K562 (cell line): ENCODE results near the gene TXNRD2. TPM values are rescaled to one million over a fixed set of nuclear protein-coding genes. Genes with fewer than 3 reads are reported as not detected.
A peak's percentile ranks its signal among the peaks of the same experiment; 100 is the strongest.

Experiments
- ATAC-seq: fragments of 200-7000 bp; cut with Tn5 transposase; 3 replicates; pipeline ENCODE4 v1.9.1; 2020; ENCODE audit warnings: moderate library complexity
- BruUV-seq: library from RNA; stranded (reverse); fragments of 400-500 nt; replicated peaks from 2 replicates; lab custom pipeline; 2021; lab: Mats Ljungman, UMichigan
- CTCF ChIA-PET: fragments of 300-600 bp; formaldehyde crosslinking; extraction: SDS; loops from one replicate; lab custom pipeline; 2021; ENCODE audit warnings: low intra/inter-chr PET ratio; lab: Yijun Ruan, JAX
- POLR2A ChIA-PET: fragments of 300-600, 350-650 bp; sonication (Branson Sonifier 250); formaldehyde crosslinking; extraction: SDS; loops from one replicate; lab custom pipeline; 2021; ENCODE audit warnings: antibody characterized with exemption, inconsistent platforms; lab: Yijun Ruan, JAX
- DNase-seq, 4 experiments: peaks; one replicate each; pipeline versions ENCODE4 v3.0.0 to v3.0.0-alpha.2; 2011 to 2018; ENCODE audit warnings: low spot score in 3 of 4, mixed read lengths in 3 of 4; ENCODE audit errors: extremely low read depth in 1 of 4
- FAIRE-seq: peaks from 2 replicates; lab custom pipeline; 2011; peaks lifted over from hg19 to GRCh38; lab: Jason Lieb, UNC
- H2AFZ ChIP-seq: 2 replicates; pipeline ENCODE4 v1.6.0; 2011; ENCODE audit warnings: low read depth, low read length, control low read depth, inconsistent platforms
- H3K27ac ChIP-seq: fragments of 200-600 bp; 3 replicates; pipeline ENCODE4 v1.8.0; 2011; ENCODE audit warnings: low read depth, mild to moderate bottlenecking, control low read depth, inconsistent platforms, low read length, moderate library complexity, mixed read lengths; ENCODE audit errors: extremely low read depth
- H3K27me3 ChIP-seq, 2 experiments: fragments of 300-600 bp in 1 of 2; 2 replicates in 1 of 2; 3 replicates in 1 of 2; pipeline versions ENCODE4 v1.6.0 to v1.8.0; 2011; ENCODE audit warnings: inconsistent platforms in 2 of 2, low read length in 2 of 2, mild to moderate bottlenecking in 1 of 2, mixed read lengths in 1 of 2, moderate library complexity in 1 of 2; ENCODE audit not compliant: control insufficient read depth in 2 of 2, insufficient read depth in 2 of 2
- H3K36me3 ChIP-seq: fragments of 300-600 bp; 3 replicates; pipeline ENCODE4 v1.8.0; 2011; ENCODE audit warnings: mild to moderate bottlenecking, low read length, inconsistent platforms; ENCODE audit not compliant: control insufficient read depth, insufficient read depth
- H3K4me1 ChIP-seq, 2 experiments: fragments of 200-600 bp in 1 of 2; replicated peaks in 1 of 2; 2 replicates in 1 of 2; 3 replicates in 1 of 2; pipeline versions ENCODE4 v1.5.1 to v1.8.0; 2011; ENCODE audit warnings: inconsistent platforms in 2 of 2, low read length in 2 of 2, mild to moderate bottlenecking in 1 of 2, mixed read lengths in 1 of 2, moderate library complexity in 1 of 2; ENCODE audit not compliant: control insufficient read depth in 2 of 2, insufficient read depth in 2 of 2
- H3K4me2 ChIP-seq: 2 replicates; pipeline ENCODE4 v1.6.1; 2011; ENCODE audit warnings: low read length, control low read depth, inconsistent platforms, mixed read lengths; ENCODE audit not compliant: insufficient read depth
- H3K4me3 ChIP-seq: fragments of 200-600 bp; sonication (generic), shearing (Covaris generic); 2 replicates; pipeline ENCODE4 v1.5.1; 2016; ENCODE audit warnings: control low read depth, inconsistent platforms
- H3K79me2 ChIP-seq: fragments of 200-600 bp; 3 replicates; pipeline ENCODE4 v1.8.0; 2011; ENCODE audit warnings: low read length, inconsistent platforms; ENCODE audit not compliant: control insufficient read depth, insufficient read depth
- H3K9ac ChIP-seq, 2 experiments: 2 replicates each; pipeline versions ENCODE4 v1.6.0 to v1.6.1; 2011; ENCODE audit warnings: low read depth in 2 of 2, low read length in 2 of 2, control low read depth in 1 of 2, inconsistent platforms in 1 of 2, mild to moderate bottlenecking in 1 of 2, mixed read lengths in 1 of 2; ENCODE audit not compliant: insufficient read depth in 1 of 2
- H3K9me1 ChIP-seq: one replicate; pipeline ENCODE4 v1.6.0; 2011; ENCODE audit warnings: inconsistent platforms, mild to moderate bottlenecking, low read length, moderate library complexity; ENCODE audit not compliant: control insufficient read depth, insufficient read depth
- H3K9me3 ChIP-seq: replicated peaks from 2 replicates; pipeline ENCODE4 v1.5.1; 2011; ENCODE audit warnings: low read depth, low read length, inconsistent platforms; ENCODE audit not compliant: control insufficient read depth, insufficient read depth
- H4K20me1 ChIP-seq: replicated peaks from 2 replicates; pipeline ENCODE4 v1.6.1; 2011; ENCODE audit warnings: low read length, inconsistent platforms, mixed read lengths; ENCODE audit not compliant: control insufficient read depth, insufficient read depth
- EHMT2 ChIP-seq: fragments of 450-650 bp; IDR thresholded peaks from 2 replicates; pipeline ENCODE4 v1.6.1; 2018; ENCODE audit warnings: antibody characterized with exemption
- ETV6 ChIP-seq, 3 experiments: fragments of 150-350 bp in 1 of 3; sonication (generic) in 1 of 3; formaldehyde crosslinking in 1 of 3; IDR thresholded peaks; 2 replicates each; pipeline versions ENCODE4 v1.6.1 to v1.8.0; 2014 to 2022; ENCODE audit warnings: borderline replicate concordance in 2 of 3, low read depth in 2 of 3, antibody characterized with exemption in 1 of 3, low read length in 1 of 3, mild to moderate bottlenecking in 1 of 3, missing genetic modification reagents in 1 of 3
- HDAC1 ChIP-seq, 2 experiments: fragments of 450-650 bp; IDR thresholded peaks; 2 replicates each; pipeline ENCODE4 v1.6.1; 2016 to 2017; ENCODE audit warnings: inconsistent platforms in 1 of 2, mild to moderate bottlenecking in 1 of 2, moderate library complexity in 1 of 2
- HDGF ChIP-seq: fragments of 450-650 bp; IDR thresholded peaks from 2 replicates; pipeline ENCODE4 v1.6.1; 2016
- LARP7 ChIP-seq: fragments of 450-650 bp; IDR thresholded peaks from 2 replicates; pipeline ENCODE4 v1.6.1; 2016
- MYC ChIP-seq, 2 experiments: fragments of 250-450 bp in 1 of 2; sonication (Bioruptor Pico) in 1 of 2; IDR thresholded peaks; 2 replicates each; pipeline versions ENCODE4 v1.5.1 to v1.6.1; 2012 to 2021; ENCODE audit warnings: low read depth in 2 of 2, borderline replicate concordance in 1 of 2, improper control_type of control experiment in 1 of 2, low read length in 1 of 2, mild to moderate bottlenecking in 1 of 2, moderate library complexity in 1 of 2
- NFIC ChIP-seq: fragments of 450-650 bp; IDR thresholded peaks from 2 replicates; pipeline ENCODE4 v1.6.1; 2017; ENCODE audit warnings: mild to moderate bottlenecking, inconsistent platforms
- PHB2 ChIP-seq: fragments of 450-650 bp; IDR thresholded peaks from 2 replicates; pipeline ENCODE4 v1.6.1; 2017; ENCODE audit warnings: low read depth
- SMARCA5 ChIP-seq: fragments of 450-650 bp; IDR thresholded peaks from 2 replicates; pipeline ENCODE4 v1.6.1; 2016
- TCF3 ChIP-seq: sonication (generic); formaldehyde crosslinking; IDR thresholded peaks from 2 replicates; pipeline ENCODE4 v1.4.0; 2020; ENCODE audit warnings: mild to moderate bottlenecking, missing genetic modification reagents
- WHSC1 ChIP-seq: IDR thresholded peaks from one replicate; pipeline ENCODE4 v1.6.1; 2012; ENCODE audit warnings: low read length, control low read depth, inconsistent platforms
- XRCC5 ChIP-seq: fragments of 200-400 bp; formaldehyde crosslinking; IDR thresholded peaks from 2 replicates; pipeline ENCODE4 v1.6.1; 2017; ENCODE audit warnings: low read depth, mild to moderate bottlenecking, low read length
- WGBS: fragments of 100-300 bp; shearing (Covaris generic); methylation state at CpG from one replicate; pipeline ENCODE4 v1.1.6; 2016; ENCODE audit warnings: low coverage, mixed read lengths; ENCODE audit not compliant: insufficient coverage; ENCODE audit errors: missing lambda C conversion rate; 5-methylcytosine and 5-hydroxymethylcytosine counted together
- in situ Hi-C: fragments of 300-500 bp; cut with MboI; formaldehyde crosslinking; loops from 4 replicates; pipeline ENCODE4 v1.15.0; 2018; ENCODE audit warnings: inconsistent platforms, mixed read lengths
- intact Hi-C: fragments of 100-400 bp; cut with micrococcal nuclease; formaldehyde crosslinking; loops from 2 replicates; pipeline ENCODE4 v1.14.2; 2022
- polyA plus RNA-seq, 8 experiments: library from polyadenylated mRNA; depleted of rRNA in 4 of 8; stranded (reverse) in 5 of 8; unstranded in 3 of 8; fragments of >200 nt; fragmentation: Nextera tagmentation in 2 of 8; fragmentation: Illumina TruSeq in 1 of 8; extraction: Ambion mirVana in 2 of 8; extraction: Trizol in 1 of 8; gene quantifications; 2 replicates each; pipeline versions ENCODE4 v1.2.1 to v1.2.3, GENCODE V29; 2011 to 2014; ENCODE audit warnings: inconsistent platforms in 1 of 8, missing spikeins in 1 of 8
- total RNA-seq, 7 experiments: library from RNA; depleted of rRNA in 6 of 7; stranded (reverse); fragments of >200 nt in 6 of 7; fragmentation: Illumina TruSeq in 2 of 7; extraction: Trizol in 2 of 7; gene quantifications; 2 replicates each; pipeline versions ENCODE4 v1.2.1 to v1.2.3, GENCODE V29; 2011 to 2021; ENCODE audit warnings: low replicate concordance in 1 of 7
- TF ChIP-seq, protein P1 (sequence below), 2 experiments: fragments of 250-450 bp in 1 of 2; fragments of 450-650 bp in 1 of 2; sonication (Bioruptor Pico) in 1 of 2; IDR thresholded peaks; 2 replicates each; pipeline versions ENCODE4 v1.6.1 to v1.8.0; 2016 to 2021; ENCODE audit warnings: mild to moderate bottlenecking in 2 of 2, moderate library complexity in 2 of 2, missing compliant biosample characterization in 1 of 2, missing genetic modification characterization in 1 of 2
- TF ChIP-seq, protein P2 (sequence below): fragments of 250-450 bp; sonication (Bioruptor Pico); IDR thresholded peaks from 2 replicates; pipeline ENCODE4 v1.4.0; 2020; ENCODE audit warnings: borderline replicate concordance
- TF ChIP-seq, protein P3 (sequence below), 2 experiments: fragments of 450-650 bp; IDR thresholded peaks; 2 replicates each; pipeline ENCODE4 v1.6.1; 2016
- TF ChIP-seq, protein P4 (sequence below): sonication (generic); formaldehyde crosslinking; IDR thresholded peaks from 2 replicates; pipeline ENCODE4 v1.8.0; 2022; ENCODE audit warnings: mild to moderate bottlenecking, missing genetic modification reagents, borderline replicate concordance

The TXNRD2 gene
- total and polyA plus RNA-seq, 9 of the 15 experiments (the other 6 are each of a cell fraction or from before 2014, with no cell fraction given): 3.3 to 80.2 (median 49.4) TPM

DNA sequence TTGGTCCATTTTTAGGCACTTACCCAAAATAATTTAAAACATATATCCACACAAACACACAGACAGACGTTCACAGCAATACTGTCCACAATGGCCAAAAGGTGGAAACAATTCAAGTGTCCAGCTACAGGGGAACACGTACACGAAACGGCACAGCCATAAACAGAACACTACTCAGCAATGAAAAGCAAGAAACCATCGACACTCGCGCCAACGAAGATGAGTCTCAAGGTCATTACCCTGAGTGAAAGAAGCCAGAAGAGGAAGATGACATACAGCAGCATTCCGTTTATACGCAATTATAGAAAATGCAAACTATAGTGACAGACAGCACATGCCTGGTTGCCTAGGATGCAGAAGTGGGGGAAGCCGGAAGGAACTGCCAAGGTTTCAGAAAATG lies 13.4 kb downstream of the TXNRD2 start:
- ATAC-seq (no peak), DNase-seq (no peak), FAIRE-seq (no peak)
- Histone ChIP-seq H3K4me2 (no peak overlapping the region), H3K36me3 (peaks cover 2% of the 10 kb centered on the region; the same call in 1 of the 3 replicates), H4K20me1 (peaks cover 4% of the 10 kb centered on the region; the same call in 1 of the 2 replicates), H2AFZ (no peak overlapping the region), H3K27me3 (no peaks in the 10 kb centered on the region), H3K9me1 (peaks cover under 1% of the 10 kb centered on the region), H3K9ac (peak overlapping the region in 1 of 2 experiments; percentile 7; a peak in 1 of 4 replicates), H3K27ac (no peak overlapping the region), H3K79me2 (no peaks in the 10 kb centered on the region), H3K4me1 (peaks cover 5 to 25% of the 10 kb centered on the region in 2 experiments; a peak in 3 of 5 replicates), H3K9me3 (no peaks in the 10 kb centered on the region), H3K4me3 (no peak overlapping the region)
- WGBS: 73% methylated on average over 11 of the region's 11 CpGs
- in situ Hi-C loops: no loop called here
- ChIA-PET CTCF (no interaction called here), POLR2A (interaction anchor here (0.6 to 1.3 kb wide), 2 partner anchors 12 to 265 kb away, joined by 5 read pairs; no protein-coding TSS in a partner anchor)
- no TSS peak for BruUV-seq
- intact Hi-C loops: no loop called here
- TF ChIP-seq, protein P1, sequence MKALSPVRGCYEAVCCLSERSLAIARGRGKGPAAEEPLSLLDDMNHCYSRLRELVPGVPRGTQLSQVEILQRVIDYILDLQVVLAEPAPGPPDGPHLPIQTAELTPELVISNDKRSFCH (CRISPR knock-in tag; IDR thresholded peaks at IDR 0.05): no peak
- TF ChIP-seq, protein P1 (tag; IDR thresholded peaks at IDR 0.05): no peak; the same call in 1 of the 2 replicates
- TF ChIP-seq HDGF: peak; percentile 79; the same call in 1 of the 2 replicates
- TF ChIP-seq, protein P2, sequence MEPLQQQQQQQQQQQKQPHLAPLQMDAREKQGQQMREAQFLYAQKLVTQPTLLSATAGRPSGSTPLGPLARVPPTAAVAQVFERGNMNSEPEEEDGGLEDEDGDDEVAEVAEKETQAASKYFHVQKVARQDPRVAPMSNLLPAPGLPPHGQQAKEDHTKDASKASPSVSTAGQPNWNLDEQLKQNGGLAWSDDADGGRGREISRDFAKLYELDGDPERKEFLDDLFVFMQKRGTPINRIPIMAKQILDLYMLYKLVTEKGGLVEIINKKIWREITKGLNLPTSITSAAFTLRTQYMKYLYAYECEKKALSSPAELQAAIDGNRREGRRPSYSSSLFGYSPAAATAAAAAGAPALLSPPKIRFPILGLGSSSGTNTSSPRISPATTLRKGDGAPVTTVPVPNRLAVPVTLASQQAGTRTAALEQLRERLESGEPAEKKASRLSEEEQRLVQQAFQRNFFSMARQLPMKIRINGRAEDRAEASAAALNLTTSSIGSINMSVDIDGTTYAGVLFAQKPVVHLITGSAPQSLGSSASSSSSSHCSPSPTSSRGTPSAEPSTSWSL: 0 out of 2 replicates have a peak, but pooled peaks have one; percentile 52
- TF ChIP-seq PHB2: peak; percentile 48; the same call in 1 of the 2 replicates
- peak; percentile 73; the same call in 1 of the 2 replicates for TF ChIP-seq SMARCA5
- peak; percentile 6; the same call in 1 of the 2 replicates for TF ChIP-seq NFIC
- no peak for TF ChIP-seq ETV6 (IDR thresholded peaks at IDR 0.05; ENCODE audit: borderline replicate concordance in 1 of 2, low read depth in 2 of 2, low read length in 1 of 2)
- peak; percentile 28; the same call in 1 of the 2 replicates for TF ChIP-seq ETV6 (CRISPR knock-in tag; IDR thresholded peaks at IDR 0.05; ENCODE audit: borderline replicate concordance)
- peak; percentile 86 for TF ChIP-seq WHSC1
- peak; percentile 43; the same call in 1 of the 2 replicates for TF ChIP-seq LARP7
- no peak for TF ChIP-seq MYC (IDR thresholded peaks at IDR 0.05; ENCODE audit: low read depth, low read length)
- TF ChIP-seq MYC (CRISPR knock-in tag; IDR thresholded peaks at IDR 0.05; ENCODE audit: borderline replicate concordance, low read depth): peak; percentile 47; the same call in 1 of the 2 replicates
- no peak for TF ChIP-seq XRCC5
- 0 out of 4 replicates have a peak, but pooled peaks of 1 of the 2 experiments have one; percentile 11 for TF ChIP-seq HDAC1 (IDR thresholded peaks at IDR 0.05)
- TF ChIP-seq, protein P3, sequence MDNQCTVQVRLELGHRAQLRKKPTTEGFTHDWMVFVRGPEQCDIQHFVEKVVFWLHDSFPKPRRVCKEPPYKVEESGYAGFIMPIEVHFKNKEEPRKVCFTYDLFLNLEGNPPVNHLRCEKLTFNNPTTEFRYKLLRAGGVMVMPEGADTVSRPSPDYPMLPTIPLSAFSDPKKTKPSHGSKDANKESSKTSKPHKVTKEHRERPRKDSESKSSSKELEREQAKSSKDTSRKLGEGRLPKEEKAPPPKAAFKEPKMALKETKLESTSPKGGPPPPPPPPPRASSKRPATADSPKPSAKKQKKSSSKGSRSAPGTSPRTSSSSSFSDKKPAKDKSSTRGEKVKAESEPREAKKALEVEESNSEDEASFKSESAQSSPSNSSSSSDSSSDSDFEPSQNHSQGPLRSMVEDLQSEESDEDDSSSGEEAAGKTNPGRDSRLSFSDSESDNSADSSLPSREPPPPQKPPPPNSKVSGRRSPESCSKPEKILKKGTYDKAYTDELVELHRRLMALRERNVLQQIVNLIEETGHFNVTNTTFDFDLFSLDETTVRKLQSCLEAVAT (IDR thresholded peaks at IDR 0.05): peak in 1 of 2 experiments; percentile 49; a peak in 1 of 4 replicates
- TF ChIP-seq, protein P4, sequence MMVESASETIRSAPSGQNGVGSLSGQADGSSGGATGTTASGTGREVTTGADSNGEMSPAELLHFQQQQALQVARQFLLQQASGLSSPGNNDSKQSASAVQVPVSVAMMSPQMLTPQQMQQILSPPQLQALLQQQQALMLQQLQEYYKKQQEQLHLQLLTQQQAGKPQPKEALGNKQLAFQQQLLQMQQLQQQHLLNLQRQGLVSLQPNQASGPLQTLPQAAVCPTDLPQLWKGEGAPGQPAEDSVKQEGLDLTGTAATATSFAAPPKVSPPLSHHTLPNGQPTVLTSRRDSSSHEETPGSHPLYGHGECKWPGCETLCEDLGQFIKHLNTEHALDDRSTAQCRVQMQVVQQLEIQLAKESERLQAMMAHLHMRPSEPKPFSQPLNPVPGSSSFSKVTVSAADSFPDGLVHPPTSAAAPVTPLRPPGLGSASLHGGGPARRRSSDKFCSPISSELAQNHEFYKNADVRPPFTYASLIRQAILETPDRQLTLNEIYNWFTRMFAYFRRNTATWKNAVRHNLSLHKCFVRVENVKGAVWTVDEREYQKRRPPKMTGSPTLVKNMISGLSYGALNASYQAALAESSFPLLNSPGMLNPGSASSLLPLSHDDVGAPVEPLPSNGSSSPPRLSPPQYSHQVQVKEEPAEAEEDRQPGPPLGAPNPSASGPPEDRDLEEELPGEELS (CRISPR knock-in tag): 0 out of 2 replicates have a peak, but pooled peaks have one; percentile 21
- TF ChIP-seq TCF3 (CRISPR knock-in tag): no peak
- TF ChIP-seq EHMT2: 0 out of 2 replicates have a peak, but pooled peaks have one; percentile 7
